SU-DHL-6 (cell line): ENCODE data around the gene ASIC3.

Experiments used
- EZH2phosphoT487 ChIP-seq: fragments of 200-600 bp; sonication (generic), shearing (Covaris generic); conservative IDR thresholded peaks from 2 replicates; pipeline ENCODE4 v1.6.1; 2018; ENCODE audit warnings: mild to moderate bottlenecking, antibody characterized with exemption, low read length, moderate library complexity, mixed read lengths
- TF ChIP-seq, protein P1 (sequence below): fragments of 200-600 bp; sonication (generic); IDR thresholded peaks from one replicate; pipeline ENCODE4 v1.5.1; 2017; ENCODE audit warnings: antibody characterized with exemption, mild to moderate bottlenecking, low read length, moderate library complexity; ENCODE audit not compliant: insufficient read depth, poor library complexity, severe bottlenecking

DNA sequence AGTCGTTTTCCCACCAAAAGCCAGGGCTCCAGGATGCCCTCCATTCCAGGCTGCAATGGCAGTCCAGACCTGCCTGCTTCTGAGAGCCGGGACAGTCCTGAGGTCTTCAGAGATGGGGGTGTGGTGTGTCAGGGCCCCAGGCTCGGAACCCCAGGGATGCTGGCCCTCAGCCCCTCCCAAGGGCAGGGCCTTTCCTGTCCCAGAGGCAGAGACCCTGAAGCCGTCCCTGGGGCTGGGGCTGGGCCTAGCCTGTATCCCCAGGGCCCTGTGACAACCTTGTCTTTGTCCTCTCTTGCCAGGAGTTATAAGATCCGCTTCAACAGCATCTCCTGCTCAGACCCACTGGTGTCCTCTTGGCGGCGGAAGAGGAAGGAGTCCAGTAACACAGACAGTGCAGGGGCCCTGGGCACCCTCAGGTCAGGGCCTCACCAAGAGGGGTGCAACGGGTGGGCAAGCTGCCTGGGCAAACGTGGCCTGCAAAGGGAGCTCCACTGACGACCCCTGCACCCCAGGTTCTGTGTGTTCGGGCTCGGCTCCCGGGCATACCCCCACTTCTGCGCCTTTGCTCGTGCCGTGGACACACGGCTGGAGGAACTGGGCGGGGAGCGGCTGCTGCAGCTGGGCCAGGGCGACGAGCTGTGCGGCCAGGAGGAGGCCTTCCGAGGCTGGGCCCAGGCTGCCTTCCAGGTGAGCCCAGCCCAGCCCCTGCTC lies 41.6 kb upstream of the ASIC3 start:
- no peak for TF ChIP-seq EZH2phosphoT487
- TF ChIP-seq, protein P1, sequence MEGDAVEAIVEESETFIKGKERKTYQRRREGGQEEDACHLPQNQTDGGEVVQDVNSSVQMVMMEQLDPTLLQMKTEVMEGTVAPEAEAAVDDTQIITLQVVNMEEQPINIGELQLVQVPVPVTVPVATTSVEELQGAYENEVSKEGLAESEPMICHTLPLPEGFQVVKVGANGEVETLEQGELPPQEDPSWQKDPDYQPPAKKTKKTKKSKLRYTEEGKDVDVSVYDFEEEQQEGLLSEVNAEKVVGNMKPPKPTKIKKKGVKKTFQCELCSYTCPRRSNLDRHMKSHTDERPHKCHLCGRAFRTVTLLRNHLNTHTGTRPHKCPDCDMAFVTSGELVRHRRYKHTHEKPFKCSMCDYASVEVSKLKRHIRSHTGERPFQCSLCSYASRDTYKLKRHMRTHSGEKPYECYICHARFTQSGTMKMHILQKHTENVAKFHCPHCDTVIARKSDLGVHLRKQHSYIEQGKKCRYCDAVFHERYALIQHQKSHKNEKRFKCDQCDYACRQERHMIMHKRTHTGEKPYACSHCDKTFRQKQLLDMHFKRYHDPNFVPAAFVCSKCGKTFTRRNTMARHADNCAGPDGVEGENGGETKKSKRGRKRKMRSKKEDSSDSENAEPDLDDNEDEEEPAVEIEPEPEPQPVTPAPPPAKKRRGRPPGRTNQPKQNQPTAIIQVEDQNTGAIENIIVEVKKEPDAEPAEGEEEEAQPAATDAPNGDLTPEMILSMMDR, result no peak
